Measurements from ENCODE around the gene CAPN2.

DNA sequence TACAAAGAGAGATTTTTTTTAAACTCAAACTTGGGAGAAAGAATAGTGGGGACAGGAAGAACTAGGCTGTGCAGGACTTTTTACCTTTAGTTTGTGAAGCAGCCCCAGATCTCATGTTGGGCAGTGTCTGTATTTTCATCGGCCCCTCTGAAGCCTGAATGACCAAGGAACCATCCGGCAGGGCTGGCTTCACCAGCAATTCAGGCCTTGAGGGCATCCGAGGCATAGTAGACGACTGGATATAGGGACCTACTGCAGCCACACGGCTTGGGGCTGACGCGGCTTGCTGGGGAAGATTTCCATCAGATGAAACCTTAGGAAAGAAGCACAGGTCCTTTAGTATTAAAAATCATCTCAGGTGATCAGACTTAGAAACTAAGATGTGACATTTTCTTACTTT is 89.7 kb downstream of the CAPN2 start:
- TF ChIP-seq, protein P1, sequence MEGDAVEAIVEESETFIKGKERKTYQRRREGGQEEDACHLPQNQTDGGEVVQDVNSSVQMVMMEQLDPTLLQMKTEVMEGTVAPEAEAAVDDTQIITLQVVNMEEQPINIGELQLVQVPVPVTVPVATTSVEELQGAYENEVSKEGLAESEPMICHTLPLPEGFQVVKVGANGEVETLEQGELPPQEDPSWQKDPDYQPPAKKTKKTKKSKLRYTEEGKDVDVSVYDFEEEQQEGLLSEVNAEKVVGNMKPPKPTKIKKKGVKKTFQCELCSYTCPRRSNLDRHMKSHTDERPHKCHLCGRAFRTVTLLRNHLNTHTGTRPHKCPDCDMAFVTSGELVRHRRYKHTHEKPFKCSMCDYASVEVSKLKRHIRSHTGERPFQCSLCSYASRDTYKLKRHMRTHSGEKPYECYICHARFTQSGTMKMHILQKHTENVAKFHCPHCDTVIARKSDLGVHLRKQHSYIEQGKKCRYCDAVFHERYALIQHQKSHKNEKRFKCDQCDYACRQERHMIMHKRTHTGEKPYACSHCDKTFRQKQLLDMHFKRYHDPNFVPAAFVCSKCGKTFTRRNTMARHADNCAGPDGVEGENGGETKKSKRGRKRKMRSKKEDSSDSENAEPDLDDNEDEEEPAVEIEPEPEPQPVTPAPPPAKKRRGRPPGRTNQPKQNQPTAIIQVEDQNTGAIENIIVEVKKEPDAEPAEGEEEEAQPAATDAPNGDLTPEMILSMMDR (IDR thresholded peaks at IDR 0.05; ENCODE audit: insufficient read depth, low read length) = no peak
- TF ChIP-seq GABPA (IDR thresholded peaks at IDR 0.05; ENCODE audit: low read depth) (no peak), POLR2AphosphoS5 (IDR thresholded peaks at IDR 0.05; ENCODE audit: low read depth) (no peak), SPI1 (IDR thresholded peaks at IDR 0.05; ENCODE audit: borderline replicate concordance, low read depth) (no peak)
- TF ChIP-seq, protein P2, sequence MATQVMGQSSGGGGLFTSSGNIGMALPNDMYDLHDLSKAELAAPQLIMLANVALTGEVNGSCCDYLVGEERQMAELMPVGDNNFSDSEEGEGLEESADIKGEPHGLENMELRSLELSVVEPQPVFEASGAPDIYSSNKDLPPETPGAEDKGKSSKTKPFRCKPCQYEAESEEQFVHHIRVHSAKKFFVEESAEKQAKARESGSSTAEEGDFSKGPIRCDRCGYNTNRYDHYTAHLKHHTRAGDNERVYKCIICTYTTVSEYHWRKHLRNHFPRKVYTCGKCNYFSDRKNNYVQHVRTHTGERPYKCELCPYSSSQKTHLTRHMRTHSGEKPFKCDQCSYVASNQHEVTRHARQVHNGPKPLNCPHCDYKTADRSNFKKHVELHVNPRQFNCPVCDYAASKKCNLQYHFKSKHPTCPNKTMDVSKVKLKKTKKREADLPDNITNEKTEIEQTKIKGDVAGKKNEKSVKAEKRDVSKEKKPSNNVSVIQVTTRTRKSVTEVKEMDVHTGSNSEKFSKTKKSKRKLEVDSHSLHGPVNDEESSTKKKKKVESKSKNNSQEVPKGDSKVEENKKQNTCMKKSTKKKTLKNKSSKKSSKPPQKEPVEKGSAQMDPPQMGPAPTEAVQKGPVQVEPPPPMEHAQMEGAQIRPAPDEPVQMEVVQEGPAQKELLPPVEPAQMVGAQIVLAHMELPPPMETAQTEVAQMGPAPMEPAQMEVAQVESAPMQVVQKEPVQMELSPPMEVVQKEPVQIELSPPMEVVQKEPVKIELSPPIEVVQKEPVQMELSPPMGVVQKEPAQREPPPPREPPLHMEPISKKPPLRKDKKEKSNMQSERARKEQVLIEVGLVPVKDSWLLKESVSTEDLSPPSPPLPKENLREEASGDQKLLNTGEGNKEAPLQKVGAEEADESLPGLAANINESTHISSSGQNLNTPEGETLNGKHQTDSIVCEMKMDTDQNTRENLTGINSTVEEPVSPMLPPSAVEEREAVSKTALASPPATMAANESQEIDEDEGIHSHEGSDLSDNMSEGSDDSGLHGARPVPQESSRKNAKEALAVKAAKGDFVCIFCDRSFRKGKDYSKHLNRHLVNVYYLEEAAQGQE (IDR thresholded peaks at IDR 0.05; ENCODE audit: insufficient replicate concordance, low read depth) = no peak
